SK-N-DZ (cell line): Measurements from ENCODE around the gene KANSL2.

Source experiments
- DNase-seq: peaks from one replicate; pipeline ENCODE4 v3.0.0-alpha.2; 2015; ENCODE audit warnings: low spot score
- small RNA-seq, 2 experiments: library from RNA; depleted of rRNA; stranded (forward); fragments of <200 nt; gene quantifications; one replicate each; pipeline ENCODE3, GENCODE V24; 2014

The KANSL2 gene

DNA sequence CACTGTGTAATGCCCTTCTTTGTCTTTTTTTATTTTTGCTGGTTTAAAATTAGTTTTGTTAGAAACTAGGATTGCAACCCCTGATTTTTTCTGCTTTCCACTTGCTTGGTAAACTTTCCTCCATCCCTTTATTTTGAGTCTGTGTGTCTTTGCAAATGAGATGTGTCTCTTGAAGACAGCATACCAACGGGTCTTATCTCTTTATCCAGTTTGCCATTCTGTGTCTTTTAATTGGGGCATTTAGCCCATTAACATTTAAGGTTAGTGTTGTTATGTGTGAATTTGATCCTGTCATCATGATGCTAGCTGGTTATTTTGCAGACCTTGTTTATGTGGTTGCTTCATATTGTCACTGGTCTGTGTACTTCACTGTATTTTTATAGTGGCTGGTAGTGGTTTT lies 68.7 kb downstream of the KANSL2 start:
- no peak for DNase-seq

Small RNA genes lying within 50 kb of the gene (small RNA-seq; reads per million reads assigned to genes)
- 0 reads per million in 2 experiments for gene MIR1291
- gene SNORA2A, result 3.1 to 13.4 reads per million in 2 experiments
- gene SNORA2B, result 1.8 to 2.3 reads per million in 2 experiments
- gene SNORA2C, result 0.49 to 4.3 reads per million in 2 experiments
